Loucy (cell line): ENCODE results near the gene MX2.

Experiments used
- H2AFZ ChIP-seq: fragments of 200-600 bp; sonication (generic); 2 replicates; pipeline ENCODE4 v1.6.0; 2016; ENCODE audit warnings: antibody characterized with exemption, mild to moderate bottlenecking, low read length, moderate library complexity
- H3F3A ChIP-seq: fragments of 200-600 bp; 2 replicates; pipeline ENCODE4 v1.6.0; 2016; ENCODE audit warnings: antibody characterized with exemption, low read depth, mild to moderate bottlenecking
- H3K27me3 ChIP-seq: fragments of 200-600 bp; sonication (generic); 2 replicates; pipeline ENCODE4 v1.6.1; 2014; ENCODE audit warnings: low read length, mild to moderate bottlenecking; ENCODE audit not compliant: insufficient read depth, poor library complexity, severe bottlenecking
- H3K36me3 ChIP-seq: fragments of 200-600 bp; sonication (generic); 2 replicates; pipeline ENCODE4 v1.6.1; 2016; ENCODE audit warnings: low read length; ENCODE audit not compliant: insufficient read depth
- H3K4me1 ChIP-seq: fragments of 200-600 bp; sonication (generic); 2 replicates; pipeline ENCODE4 v1.5.1; 2014; ENCODE audit warnings: low read length, mild to moderate bottlenecking; ENCODE audit not compliant: insufficient read depth, poor library complexity, severe bottlenecking
- H3K4me2 ChIP-seq: fragments of 200-600 bp; sonication (generic); 2 replicates; pipeline ENCODE4 v1.6.0; 2014; ENCODE audit warnings: antibody characterized with exemption, low read length, low read depth, mild to moderate bottlenecking; ENCODE audit not compliant: poor library complexity, severe bottlenecking
- H3K4me3 ChIP-seq: fragments of 200-600 bp; sonication (generic); 2 replicates; pipeline ENCODE4 v1.5.1; 2014; ENCODE audit warnings: low read length, mild to moderate bottlenecking, mixed read lengths; ENCODE audit not compliant: poor library complexity, severe bottlenecking
- H3K79me2 ChIP-seq: fragments of 200-600 bp; sonication (generic); 2 replicates; pipeline ENCODE4 v1.6.1; 2014; ENCODE audit warnings: low read length; ENCODE audit not compliant: insufficient read depth
- H3K9ac ChIP-seq: fragments of 200-600 bp; sonication (generic); 2 replicates; pipeline ENCODE4 v1.6.0; 2014; ENCODE audit warnings: mild to moderate bottlenecking, low read depth, low read length, moderate library complexity; ENCODE audit not compliant: poor library complexity, severe bottlenecking
- H3K9me2 ChIP-seq: fragments of 200-600 bp; sonication (generic); replicated peaks from 2 replicates; pipeline ENCODE4 v1.6.1; 2016; ENCODE audit warnings: low read depth, low read length, mixed read lengths
- H3K9me3 ChIP-seq: fragments of 200-600 bp; sonication (generic); 2 replicates; pipeline ENCODE4 v1.6.1; 2014; ENCODE audit warnings: mild to moderate bottlenecking, antibody characterized with exemption, low read length, low read depth; ENCODE audit not compliant: insufficient read depth
- H4K20me1 ChIP-seq: fragments of 200-600 bp; sonication (generic); 2 replicates; pipeline ENCODE4 v1.6.0; 2014; ENCODE audit warnings: antibody characterized with exemption, low read length, mild to moderate bottlenecking; ENCODE audit not compliant: insufficient read depth, poor library complexity, severe bottlenecking
- CTCF ChIP-seq: fragments of 200-600 bp; sonication (generic); conservative IDR thresholded peaks from 2 replicates; pipeline ENCODE4 v1.5.1; 2014; ENCODE audit warnings: mild to moderate bottlenecking, antibody characterized with exemption, low read length
- EZH2phosphoT487 ChIP-seq: fragments of 200-600 bp; IDR thresholded peaks from 2 replicates; pipeline ENCODE4 v1.6.1; 2018; ENCODE audit warnings: antibody characterized with exemption, mild to moderate bottlenecking, moderate library complexity, borderline replicate concordance

Gene MX2

GRCh38 chr21:41442481-41443186 is 80.8 kb downstream of the MX2 start:
- no peak overlapping the region for H3K9ac ChIP-seq
- no peaks in the 10 kb centered on the region for H3F3A ChIP-seq
- H3K27me3 ChIP-seq, result no peaks in the 10 kb centered on the region
- no peaks in the 10 kb centered on the region for H3K36me3 ChIP-seq
- H2AFZ ChIP-seq, result no peak overlapping the region
- TF ChIP-seq EZH2phosphoT487 (no peak), CTCF (no peak)
- no peaks in the 10 kb centered on the region for H3K79me2 ChIP-seq
- no peaks in the 10 kb centered on the region for H3K9me2 ChIP-seq
- H3K4me2 ChIP-seq, result no peak overlapping the region
- no peaks in the 10 kb centered on the region for H3K9me3 ChIP-seq
- no peaks in the 10 kb centered on the region for H3K4me1 ChIP-seq
- no peaks in the 10 kb centered on the region for H4K20me1 ChIP-seq
- H3K4me3 ChIP-seq, result no peak overlapping the region

GRCh38 chr21:41443562-41443961 is 81.7 kb downstream of the MX2 start:
- H2AFZ ChIP-seq, result no peak overlapping the region
- H3K9me3 ChIP-seq, result no peaks in the 10 kb centered on the region
- H3F3A ChIP-seq, result no peaks in the 10 kb centered on the region
- H3K79me2 ChIP-seq, result no peaks in the 10 kb centered on the region
- H4K20me1 ChIP-seq, result no peaks in the 10 kb centered on the region
- H3K9ac ChIP-seq, result no peak overlapping the region
- no peaks in the 10 kb centered on the region for H3K9me2 ChIP-seq
- no peaks in the 10 kb centered on the region for H3K27me3 ChIP-seq
- H3K36me3 ChIP-seq, result no peaks in the 10 kb centered on the region
- H3K4me2 ChIP-seq, result no peak overlapping the region
- no peak overlapping the region for H3K4me3 ChIP-seq
- TF ChIP-seq CTCF (no peak), EZH2phosphoT487 (no peak)
- no peaks in the 10 kb centered on the region for H3K4me1 ChIP-seq

GRCh38 chr21:41444703-41445464 is 83.1 kb downstream of the MX2 start:
- Histone ChIP-seq H4K20me1 (no peaks in the 10 kb centered on the region), H3K4me1 (no peaks in the 10 kb centered on the region), H3K9me3 (no peaks in the 10 kb centered on the region), H3F3A (no peaks in the 10 kb centered on the region), H2AFZ (no peak overlapping the region), H3K9ac (no peak overlapping the region), H3K79me2 (no peaks in the 10 kb centered on the region), H3K36me3 (no peaks in the 10 kb centered on the region), H3K9me2 (no peaks in the 10 kb centered on the region), H3K4me2 (no peak overlapping the region), H3K27me3 (no peaks in the 10 kb centered on the region), H3K4me3 (no peak overlapping the region)
- TF ChIP-seq CTCF (no peak), EZH2phosphoT487 (no peak)
